Stomach (tissue), 9 donors: ENCODE results near the gene DCTPP1. TPM values are rescaled to one million over a fixed set of nuclear protein-coding genes. Genes with fewer than 3 reads are reported as not detected.

Experiments
- DNase-seq, 2 donors: peaks; one replicate each; pipeline versions ENCODE4 v3.0.0 to v3.0.0-alpha.2; 2013 to 2019
- H3K27ac ChIP-seq, 5 donors: fragments of 200-600 bp in 4 of 5; sonication (generic) in 4 of 5; one replicate each; pipeline ENCODE4 v1.5.1; 2013 to 2019; ENCODE audit warnings: mild to moderate bottlenecking in 1 of 5, moderate library complexity in 1 of 5
- H3K27me3 ChIP-seq, 3 donors: fragments of 200-600 bp; sonication (generic); one replicate each; pipeline ENCODE4 v1.5.1; 2017 to 2019; ENCODE audit warnings: mixed run types in 1 of 3
- H3K36me3 ChIP-seq, 4 donors: fragments of 200-600 bp; sonication (generic); 1 replicate in 3 of 4; 2 replicates in 1 of 4; pipeline ENCODE4 v1.5.1; 2016 to 2019
- H3K4me1 ChIP-seq, 4 donors: fragments of 200-600 bp; sonication (generic); one replicate each; pipeline ENCODE4 v1.5.1; 2016 to 2019
- H3K4me3 ChIP-seq, 4 donors: fragments of 200-600 bp; sonication (generic) in 3 of 4; one replicate each; pipeline ENCODE4 v1.5.1; 2016 to 2019; ENCODE audit warnings: mild to moderate bottlenecking in 1 of 4
- H3K9me3 ChIP-seq, 4 donors: fragments of 200-600 bp; sonication (generic); one replicate each; pipeline ENCODE4 v1.5.1; 2016 to 2019
- EP300 ChIP-seq: sonication (generic); formaldehyde crosslinking; IDR thresholded peaks from one replicate; pipeline ENCODE4 v1.6.1; 2017; ENCODE audit warnings: antibody characterized with exemption
- POLR2A ChIP-seq, 4 donors: fragments of 450-650 bp; IDR thresholded peaks; one replicate each; pipeline ENCODE4 v1.6.1; 2016; ENCODE audit warnings: antibody characterized with exemption in 4 of 4, control low read depth in 2 of 4, mild to moderate bottlenecking in 1 of 4, moderate library complexity in 1 of 4
- POLR2AphosphoS5 ChIP-seq, 3 donors: sonication (generic); formaldehyde crosslinking; IDR thresholded peaks; one replicate each; pipeline ENCODE4 v1.6.1; 2016; ENCODE audit warnings: antibody characterized with exemption in 3 of 3
- whole genome bisulfite sequencing, 5 donors: extraction: QIAGEN DNeasy Blood & Tissue Kit in 3 of 5; methylation state at CpG; one replicate each; pipeline versions ENCODE4 v1.1.5 to v1.1.7; 2013 to 2018; 5-methylcytosine and 5-hydroxymethylcytosine counted together
- intact Hi-C: fragments of 100-400 bp; cut with DNase I; formaldehyde crosslinking; loops from one replicate; pipeline ENCODE4 v1.15.1; 2023; ENCODE audit warnings: low total_unique reads
- polyA plus RNA-seq, 3 donors: library from polyadenylated mRNA; stranded (reverse); fragments of 200-250 nt; gene quantifications; one replicate each; pipeline ENCODE4 v1.2.3, GENCODE V29; 2013
- total RNA-seq, 5 donors: library from RNA; depleted of rRNA; stranded (reverse); fragments of >200 nt; gene quantifications; one replicate each; pipeline versions ENCODE4 v1.1.0 to v1.2.3, GENCODE V29; 2014 to 2016
- TF ChIP-seq, protein P1 (sequence below), 7 experiments: fragments of 450-650 bp in 4 of 7; fragments of 200-600 bp in 3 of 7; sonication (generic) in 3 of 7; IDR thresholded peaks; one replicate each; pipeline ENCODE4 v1.5.1; 2016 to 2019; ENCODE audit warnings: antibody characterized with exemption in 7 of 7, control low read depth in 2 of 7, mild to moderate bottlenecking in 1 of 7
- donor health status: healthy with polysubstance abuse.
- donor health status: Bipolar disorder and iron deficiency.
- donor health status: healthy.

The DCTPP1 gene
- total and polyA plus RNA-seq, 8 donors, result 15.5 to 50.2 (median 35.9) TPM; not detected in 1

DNA sequence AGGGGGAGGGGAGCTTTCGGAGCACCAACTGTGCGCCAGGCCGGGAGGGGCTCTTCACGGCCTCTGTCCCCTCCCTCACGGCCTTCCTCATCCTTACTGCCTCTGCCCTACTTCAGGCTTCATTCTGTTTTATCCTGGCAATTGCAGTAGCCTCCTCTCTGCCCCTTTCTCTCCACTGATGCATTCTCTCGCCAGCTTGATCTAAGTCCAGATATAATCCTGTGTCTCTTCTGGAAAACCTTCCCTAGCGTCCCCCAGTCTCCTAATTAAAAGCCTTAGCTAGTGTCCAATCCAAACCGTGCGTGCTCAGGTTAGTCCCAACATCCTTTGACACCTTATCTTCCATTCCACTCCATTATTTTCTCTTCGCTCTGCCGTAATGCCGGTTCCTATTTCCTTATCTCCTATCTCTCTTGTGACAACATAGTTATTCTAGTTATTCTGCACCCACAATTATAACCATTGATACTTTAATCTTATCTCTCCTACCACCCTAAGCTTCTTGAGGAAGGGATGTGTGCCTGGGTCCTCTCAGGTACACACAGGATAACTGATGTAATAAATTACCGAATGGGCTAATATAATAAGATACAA is 33.7 kb downstream of the DCTPP1 start:
- H3K27ac ChIP-seq, result peak overlapping the region; percentile 71 to 89 (median 83)
- H3K36me3 ChIP-seq, result peaks cover 11 to 21% (median 18%) of the 10 kb centered on the region in 4 donors
- peaks cover 19 to 65% (median 37%) of the 10 kb centered on the region in 4 donors for H3K4me1 ChIP-seq
- DNase-seq, result no peak
- 6 to 13% (median 9%) methylated on average over 11 to 13 of the region's 13 CpGs for WGBS, 5 donors
- H3K9me3 ChIP-seq, result no peaks in the 10 kb centered on the region
- TF ChIP-seq POLR2A (IDR thresholded peaks at IDR 0.05), result no peak
- no peak for TF ChIP-seq EP300
- TF ChIP-seq, protein P1, sequence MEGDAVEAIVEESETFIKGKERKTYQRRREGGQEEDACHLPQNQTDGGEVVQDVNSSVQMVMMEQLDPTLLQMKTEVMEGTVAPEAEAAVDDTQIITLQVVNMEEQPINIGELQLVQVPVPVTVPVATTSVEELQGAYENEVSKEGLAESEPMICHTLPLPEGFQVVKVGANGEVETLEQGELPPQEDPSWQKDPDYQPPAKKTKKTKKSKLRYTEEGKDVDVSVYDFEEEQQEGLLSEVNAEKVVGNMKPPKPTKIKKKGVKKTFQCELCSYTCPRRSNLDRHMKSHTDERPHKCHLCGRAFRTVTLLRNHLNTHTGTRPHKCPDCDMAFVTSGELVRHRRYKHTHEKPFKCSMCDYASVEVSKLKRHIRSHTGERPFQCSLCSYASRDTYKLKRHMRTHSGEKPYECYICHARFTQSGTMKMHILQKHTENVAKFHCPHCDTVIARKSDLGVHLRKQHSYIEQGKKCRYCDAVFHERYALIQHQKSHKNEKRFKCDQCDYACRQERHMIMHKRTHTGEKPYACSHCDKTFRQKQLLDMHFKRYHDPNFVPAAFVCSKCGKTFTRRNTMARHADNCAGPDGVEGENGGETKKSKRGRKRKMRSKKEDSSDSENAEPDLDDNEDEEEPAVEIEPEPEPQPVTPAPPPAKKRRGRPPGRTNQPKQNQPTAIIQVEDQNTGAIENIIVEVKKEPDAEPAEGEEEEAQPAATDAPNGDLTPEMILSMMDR (IDR thresholded peaks at IDR 0.05), result no peak
- no peak for TF ChIP-seq POLR2AphosphoS5 (IDR thresholded peaks at IDR 0.05)
- intact Hi-C loops, result no loop called here
- H3K4me3 ChIP-seq, result peak overlapping the region; percentile 81 to 96 (median 89)
- H3K27me3 ChIP-seq, result no peaks in the 10 kb centered on the region

DNA sequence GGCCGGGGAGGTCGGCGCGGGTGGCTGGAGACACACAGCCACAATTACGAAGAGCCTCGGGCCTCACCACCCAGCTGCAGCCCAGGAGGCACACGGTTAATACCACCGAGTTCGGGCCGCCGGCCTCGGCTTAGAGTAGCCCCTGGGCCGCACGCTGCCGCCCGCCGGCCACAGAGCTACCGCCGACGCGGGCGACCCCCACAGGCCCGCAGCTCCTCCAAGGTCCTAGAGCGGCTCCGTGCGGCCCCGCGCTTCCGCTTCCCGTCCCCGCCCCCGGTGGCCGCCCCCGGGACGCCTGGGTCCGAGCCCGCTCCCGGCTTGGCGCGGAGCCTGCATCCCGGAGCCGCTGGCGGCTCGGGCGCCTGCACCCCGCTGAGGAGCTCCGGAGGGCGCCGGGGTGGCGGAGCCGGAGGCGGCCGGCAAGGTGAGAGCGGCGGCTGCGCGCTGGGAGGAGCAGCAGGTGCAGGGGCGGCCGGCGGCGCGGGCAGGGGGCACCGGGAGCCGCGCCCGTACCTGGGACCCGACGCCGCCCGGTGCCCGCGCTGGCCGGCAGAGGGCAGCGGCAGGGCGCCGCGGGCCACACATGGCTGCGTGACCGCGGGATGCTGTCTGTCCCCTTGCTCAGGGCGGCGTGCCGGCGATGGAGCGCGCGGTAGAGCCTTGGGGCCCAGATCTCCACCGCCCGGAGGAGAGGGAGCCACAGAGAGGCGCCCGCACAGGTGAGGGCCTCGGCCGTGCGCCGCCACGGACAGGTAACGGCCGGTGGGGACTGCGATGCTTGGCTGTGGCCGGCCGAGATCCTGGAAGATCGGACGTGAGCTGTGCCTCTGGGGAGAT is 34.5 kb downstream of the DCTPP1 start, which contains the start of gene ZNF48:
Gene ZNF48, plus strand, starts transcription at position 266 of the 837 bp plus-strand sequence. Its CDS starts 375 bp downstream, at position 641.
- TF ChIP-seq EP300 (no peak), POLR2AphosphoS5 (IDR thresholded peaks at IDR 0.05) (peak; percentile 32 to 85 (median 37))
- TF ChIP-seq, protein P1 (IDR thresholded peaks at IDR 0.05), result peak in 2 of 7 experiments; percentile 16 to 55
- Histone ChIP-seq H3K4me3 (peak within 1 kb of the TSS; percentile 81 to 96 (median 89)), H3K9me3 (no peaks in the 10 kb centered on the region), H3K36me3 (peaks cover 11 to 21% (median 18%) of the 10 kb centered on the region in 4 donors), H3K27me3 (no peaks in the 10 kb centered on the region), H3K27ac (peak within 1 kb of the TSS; percentile 71 to 89 (median 83)), H3K4me1 (peaks cover 19 to 58% (median 31%) of the 10 kb centered on the region in 4 donors)
- peak; percentile 88 to 98 for DNase-seq
- intact Hi-C loops, result no loop called here
- WGBS, 5 donors, result 0 to 1% (median 0%) methylated on average over 30 to 103 of the region's 103 CpGs

DNA sequence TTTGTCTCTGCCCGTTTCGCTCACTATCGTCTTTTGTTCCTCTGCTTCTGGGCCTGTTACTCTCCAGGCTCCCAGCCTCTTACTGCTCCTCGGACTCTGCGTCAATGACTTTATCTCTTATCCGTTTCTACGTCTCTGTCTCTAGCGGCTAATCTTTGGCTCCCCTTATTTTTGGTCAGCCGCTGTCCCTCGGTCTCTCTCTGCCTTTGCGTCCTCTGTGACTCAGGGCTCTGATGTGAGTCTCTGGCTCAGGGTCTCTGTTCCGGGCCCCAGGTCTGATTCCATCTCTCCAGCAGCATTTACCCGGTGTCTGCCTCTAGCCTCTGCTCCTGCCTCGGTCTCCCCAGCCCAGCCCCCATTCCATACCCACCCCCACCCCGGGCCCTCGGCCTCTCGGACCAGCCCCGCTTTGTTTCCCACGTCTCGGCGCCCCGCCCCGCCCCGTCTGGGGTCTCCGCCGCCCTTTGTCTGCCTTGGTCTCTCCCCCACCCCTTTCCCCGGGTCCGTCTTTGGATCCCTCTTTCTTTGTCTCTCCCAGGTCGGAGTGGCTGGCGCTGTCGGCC is 35.2 kb downstream of the DCTPP1 start:
- Histone ChIP-seq H3K4me1 (peaks cover 14 to 51% (median 28%) of the 10 kb centered on the region in 4 donors), H3K27me3 (no peaks in the 10 kb centered on the region), H3K36me3 (peaks cover 11 to 21% (median 18%) of the 10 kb centered on the region in 4 donors), H3K27ac (peak overlapping the region; percentile 71 to 89 (median 83)), H3K4me3 (peak overlapping the region; percentile 81 to 96 (median 89)), H3K9me3 (no peaks in the 10 kb centered on the region)
- 4 to 8% (median 6%) methylated on average over 29 to 31 of the region's 31 CpGs for WGBS, 5 donors
- peak in 1 of 2 donors; percentile 48 for DNase-seq
- intact Hi-C loops, result no loop called here
- TF ChIP-seq EP300 (no peak), POLR2AphosphoS5 (IDR thresholded peaks at IDR 0.05) (no peak), POLR2A (IDR thresholded peaks at IDR 0.05) (no peak)
- TF ChIP-seq, protein P1 (IDR thresholded peaks at IDR 0.05), result no peak

DNA sequence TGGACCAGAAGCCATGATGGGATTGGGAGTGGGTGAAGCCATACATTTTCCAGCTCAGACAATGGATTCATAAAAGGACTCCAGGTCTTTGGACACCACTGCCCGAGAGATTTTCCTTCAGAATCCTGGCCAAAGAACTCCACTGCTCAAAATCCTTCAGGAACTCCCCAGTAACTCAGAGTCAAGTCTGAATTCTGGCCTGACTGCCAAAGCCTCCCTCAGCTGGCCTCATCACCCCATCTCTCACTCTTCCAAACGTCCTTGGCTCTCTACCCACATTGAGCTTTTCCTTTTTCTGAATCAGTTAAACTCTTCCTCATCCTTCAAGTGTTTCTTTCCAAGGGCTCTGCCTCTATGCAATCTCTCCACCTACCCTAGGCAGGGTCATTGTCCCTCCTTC is 46.3 kb downstream of the DCTPP1 start:
- Histone ChIP-seq H3K9me3 (no peaks in the 10 kb centered on the region), H3K4me3 (no peak overlapping the region), H3K27ac (no peak overlapping the region), H3K27me3 (no peaks in the 10 kb centered on the region), H3K36me3 (no peaks in the 10 kb centered on the region), H3K4me1 (peaks cover 8 to 23% (median 20%) of the 10 kb centered on the region in 4 donors)
- no peak for TF ChIP-seq POLR2A (IDR thresholded peaks at IDR 0.05)
- no peak for TF ChIP-seq EP300
- no peak for TF ChIP-seq POLR2AphosphoS5 (IDR thresholded peaks at IDR 0.05)
- TF ChIP-seq, protein P1 (IDR thresholded peaks at IDR 0.05), result no peak
- WGBS, 5 donors, result 30 to 68% (median 49%) methylated on average over 2 of the region's 2 CpGs
- intact Hi-C loops, result no loop called here
- peak in 1 of 2 donors; percentile 44 for DNase-seq
